ENCODE results near the gene MTCH2. TPM values are rescaled to one million over a fixed set of nuclear protein-coding genes. Genes with fewer than 3 reads are reported as not detected.

The MTCH2 gene
- total RNA-seq, 1 experiment from 2014 or later: 103 TPM

GRCh38 chr11:47591764-47592163, 50.6 kb downstream of the MTCH2 start:
- Mint-ChIP-seq H3K36me3 (ENCODE audit: insufficient read depth, unreplicated experiment) (no peaks in the 10 kb centered on the region), H3K9me3 (ENCODE audit: low read depth, unreplicated experiment) (no peaks in the 10 kb centered on the region), H3K4me1 (ENCODE audit: low read depth, unreplicated experiment) (no peaks in the 10 kb centered on the region), H3K27ac (ENCODE audit: unreplicated experiment) (no peak overlapping the region), H3K4me3 (ENCODE audit: low read depth, unreplicated experiment) (no peak overlapping the region), H3K27me3 (ENCODE audit: unreplicated experiment) (peaks cover 47% of the 10 kb centered on the region)
- no peak for DNase-seq
- CTCF ChIA-PET: no interaction called here
- intact Hi-C loops (cut with micrococcal nuclease; ENCODE audit: unreplicated experiment): no loop called here
- no TSS peak for BruUV-seq (replicated peaks)
- no peak for TF ChIP-seq CTCF (IDR thresholded peaks at IDR 0.05; ENCODE audit: unreplicated experiment)

GRCh38 chr11:47589977-47590861, 52.1 kb downstream of the MTCH2 start:
- Mint-ChIP-seq H3K4me1 (ENCODE audit: low read depth, unreplicated experiment) (no peaks in the 10 kb centered on the region), H3K36me3 (ENCODE audit: insufficient read depth, unreplicated experiment) (no peaks in the 10 kb centered on the region), H3K9me3 (ENCODE audit: low read depth, unreplicated experiment) (no peaks in the 10 kb centered on the region), H3K4me3 (ENCODE audit: low read depth, unreplicated experiment) (no peak overlapping the region), H3K27ac (ENCODE audit: unreplicated experiment) (no peak overlapping the region), H3K27me3 (ENCODE audit: unreplicated experiment) (peaks cover 34% of the 10 kb centered on the region)
- no peak for TF ChIP-seq CTCF (IDR thresholded peaks at IDR 0.05; ENCODE audit: unreplicated experiment)
- BruUV-seq (replicated peaks): no TSS peak
- intact Hi-C loops (cut with micrococcal nuclease; ENCODE audit: unreplicated experiment): no loop called here
- CTCF ChIA-PET: no interaction called here
- no peak for DNase-seq

- BruUV-seq (replicated peaks): no TSS peak
- H3K9me3 Mint-ChIP-seq (ENCODE audit: low read depth, unreplicated experiment): no peaks in the 10 kb centered on the region
- TF ChIP-seq CTCF (IDR thresholded peaks at IDR 0.05; ENCODE audit: unreplicated experiment): no peak
- CTCF ChIA-PET: no interaction called here
- H3K4me1 Mint-ChIP-seq (ENCODE audit: low read depth, unreplicated experiment): no peaks in the 10 kb centered on the region
- intact Hi-C loops (cut with micrococcal nuclease; ENCODE audit: unreplicated experiment): no loop called here
- no peak overlapping the region for H3K27ac Mint-ChIP-seq (ENCODE audit: unreplicated experiment)
- no peak for DNase-seq
- no peak overlapping the region for H3K4me3 Mint-ChIP-seq (ENCODE audit: low read depth, unreplicated experiment)
- H3K27me3 Mint-ChIP-seq (ENCODE audit: unreplicated experiment): peaks cover 28% of the 10 kb centered on the region
- H3K36me3 Mint-ChIP-seq (ENCODE audit: insufficient read depth, unreplicated experiment): no peaks in the 10 kb centered on the region
Measured at GRCh38 chr11:47589584-47589976, 52.8 kb downstream of the MTCH2 start.

- Mint-ChIP-seq H3K27me3 (ENCODE audit: unreplicated experiment) (peaks cover 23% of the 10 kb centered on the region), H3K4me1 (ENCODE audit: low read depth, unreplicated experiment) (no peaks in the 10 kb centered on the region), H3K9me3 (ENCODE audit: low read depth, unreplicated experiment) (no peaks in the 10 kb centered on the region), H3K36me3 (ENCODE audit: insufficient read depth, unreplicated experiment) (peaks cover 2% of the 10 kb centered on the region), H3K27ac (ENCODE audit: unreplicated experiment) (no peak overlapping the region), H3K4me3 (ENCODE audit: low read depth, unreplicated experiment) (no peak overlapping the region)
- no peak for TF ChIP-seq CTCF (IDR thresholded peaks at IDR 0.05; ENCODE audit: unreplicated experiment)
- intact Hi-C loops (cut with micrococcal nuclease; ENCODE audit: unreplicated experiment): no loop called here
- CTCF ChIA-PET: no interaction called here
- no peak for DNase-seq
- BruUV-seq (replicated peaks): no TSS peak
Measured at GRCh38 chr11:47589118-47589517, 53.2 kb downstream of the MTCH2 start.

Data from Calu3 (cell line).